Cardiac septum (tissue), 1 donor: ENCODE measurements around the gene SSB. TPM values are rescaled to one million over a fixed set of nuclear protein-coding genes. Genes with fewer than 3 reads are reported as not detected.
"Not testable (repeated sequence)": the region's sequence is repeated elsewhere in the genome, so short reads cannot be mapped to it uniquely, and the experiment has no call there.

Experiments used
- DNase-seq: peaks from one replicate; pipeline ENCODE4 v3.0.0-alpha.2; 2020; ENCODE audit warnings: low spot score
- intact Hi-C: fragments of 100-400 bp; cut with DNase I; formaldehyde crosslinking; loops from one replicate; pipeline ENCODE4 v1.14.0; 2022
- long read RNA-seq: library from polyadenylated mRNA; unstranded; transcript quantifications from one replicate; pipeline ENCODE4 v2.0.0, GENCODE V29; 2021
- total RNA-seq: library from RNA; stranded (reverse); fragmentation: NEBNext Ultra II Directional; extraction: Animal tissue kit (Norgen Biotek cat#: 25700); gene quantifications from one replicate; pipeline ENCODE4 v1.2.1, GENCODE V29; 2021
- donor health status: DM: no; HTN: no; CAD: no.

SSB gene
- 61.8 TPM for total RNA-seq
- long read RNA-seq, transcript SSB-201 (12 exons, 1,709 nt), result major isoform, 65 of 99 reads
- long read RNA-seq, partial matches to known transcripts, result 33 of 99 reads
- long read RNA-seq, other reads (novel, unspliced or antisense), result 1 of 99 reads

DNA sequence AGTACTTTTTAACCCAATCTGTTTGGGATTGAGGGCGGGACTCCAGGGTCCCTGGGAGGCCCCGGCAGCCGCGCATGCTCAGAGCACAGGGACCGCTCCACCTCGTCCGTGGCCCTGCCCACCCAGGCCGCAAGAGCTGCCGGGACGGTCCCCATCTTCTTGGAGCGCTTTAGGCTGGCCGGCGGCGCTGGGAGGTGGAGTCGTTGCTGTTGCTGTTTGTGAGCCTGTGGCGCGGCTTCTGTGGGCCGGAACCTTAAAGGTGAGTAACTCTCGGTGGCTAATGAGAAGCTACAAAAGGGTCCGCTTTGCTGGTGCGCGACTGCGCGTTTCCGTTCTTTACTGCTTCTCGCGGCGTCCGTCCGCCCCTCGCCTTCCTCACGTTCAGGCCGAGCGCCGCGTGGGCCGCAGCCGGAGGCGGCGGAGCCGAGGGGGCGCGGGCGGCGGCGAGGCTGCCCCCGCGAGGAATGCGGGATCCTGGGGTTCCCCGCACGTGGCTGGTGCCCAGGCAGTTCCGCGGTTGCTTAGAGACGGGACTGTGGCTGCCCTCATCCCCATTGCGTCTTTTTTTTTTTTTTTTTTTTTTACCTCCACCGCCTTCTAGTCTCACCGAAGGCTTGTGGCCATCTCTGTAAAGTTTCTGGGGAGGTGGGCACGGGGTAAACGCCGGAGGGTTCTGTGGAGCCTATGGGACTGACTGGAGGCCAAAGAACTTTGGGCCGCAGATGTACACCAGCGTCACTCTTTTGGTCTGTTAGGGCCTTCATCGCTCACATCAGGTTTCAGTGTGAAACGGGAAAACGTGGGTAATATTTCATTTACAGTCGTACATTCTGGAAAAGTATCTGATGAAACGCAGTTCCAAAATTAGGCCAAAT, at the start of gene SSB:
SSB (plus strand) TSS at position 154 of the 875 bp plus-strand sequence. CDS start 2,090 bp downstream, outside the sequence.
- peak; percentile 96 for DNase-seq
- intact Hi-C loops, result loop anchor here (1.0 to 2.0 kb wide), 2 partner anchors 26 to 226 kb away; partner anchors contain the start of genes FASTKD1 and METTL5

DNA sequence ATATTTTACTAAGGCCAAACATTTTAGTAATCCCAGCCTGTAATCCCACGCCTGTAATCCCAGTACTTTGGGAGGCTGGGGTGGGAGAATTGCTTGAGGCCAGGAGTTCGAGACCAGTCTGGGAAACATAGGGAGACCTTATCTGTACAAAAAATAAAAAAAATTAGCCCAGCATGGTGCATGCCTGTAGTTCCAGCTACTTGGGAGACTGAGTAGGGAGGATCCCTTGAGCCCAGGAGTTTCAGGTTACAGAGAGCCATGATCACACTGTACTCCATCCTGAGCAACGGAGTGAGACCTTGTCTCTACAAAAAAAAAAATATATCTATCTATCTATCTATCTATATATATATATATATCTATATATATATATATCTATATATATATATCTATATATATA, 45.9 kb upstream of the SSB start:
- DNase-seq, result no peak
- intact Hi-C loops, result no loop called here

GRCh38 chr2:169755083-169755870, 43.4 kb upstream of the SSB start:
- DNase-seq, result no peak
- intact Hi-C loops, result no loop called here

DNA sequence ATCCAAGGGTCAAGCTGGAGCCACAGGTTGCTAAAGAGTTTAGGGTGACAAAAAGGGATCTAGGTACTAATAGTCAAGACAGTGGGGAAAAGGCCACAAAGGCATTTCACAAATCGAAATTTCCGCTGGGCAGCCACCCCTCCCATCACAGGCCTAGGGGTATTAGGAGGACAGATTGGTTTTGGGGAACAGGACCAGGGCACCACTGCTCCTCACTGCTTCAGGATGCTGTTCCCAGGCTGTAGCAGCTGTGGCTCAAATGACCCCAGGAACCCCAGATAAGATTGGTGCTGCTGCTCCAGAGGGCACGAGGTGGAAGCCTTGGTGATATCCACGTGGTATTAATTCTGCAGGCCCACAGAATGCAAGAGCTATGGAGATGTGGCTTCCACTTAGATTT, 42.3 kb upstream of the SSB start:
- DNase-seq, result no peak
- intact Hi-C loops, result no loop called here

DNA sequence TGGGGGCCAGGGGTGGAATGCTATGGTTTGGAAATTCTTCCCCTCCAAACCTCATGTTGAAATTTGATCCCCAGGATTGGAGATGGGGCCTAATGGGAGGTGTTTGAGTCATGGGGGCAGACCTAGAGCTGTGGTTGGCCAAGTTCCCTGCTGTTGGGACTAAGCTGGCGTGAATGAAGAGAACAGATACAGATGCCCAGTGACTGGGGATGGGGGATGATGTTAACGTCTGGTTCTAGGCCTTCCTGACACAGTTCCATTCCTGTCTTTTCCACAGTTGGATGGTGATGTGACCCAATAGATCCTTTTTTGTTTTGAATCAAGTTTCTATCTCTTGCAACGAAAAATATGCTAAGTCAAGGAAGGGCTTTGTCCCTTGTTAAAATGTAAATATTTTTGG, 41.3 kb upstream of the SSB start:
- intact Hi-C loops, result no loop called here
- DNase-seq, result no peak

GRCh38 chr2:169757778-169758177, 40.9 kb upstream of the SSB start:
- intact Hi-C loops, result no loop called here
- DNase-seq, result no peak

GRCh38 chr2:169759987-169760386, 38.7 kb upstream of the SSB start:
- intact Hi-C loops, result no loop called here
- DNase-seq, result no peak

DNA sequence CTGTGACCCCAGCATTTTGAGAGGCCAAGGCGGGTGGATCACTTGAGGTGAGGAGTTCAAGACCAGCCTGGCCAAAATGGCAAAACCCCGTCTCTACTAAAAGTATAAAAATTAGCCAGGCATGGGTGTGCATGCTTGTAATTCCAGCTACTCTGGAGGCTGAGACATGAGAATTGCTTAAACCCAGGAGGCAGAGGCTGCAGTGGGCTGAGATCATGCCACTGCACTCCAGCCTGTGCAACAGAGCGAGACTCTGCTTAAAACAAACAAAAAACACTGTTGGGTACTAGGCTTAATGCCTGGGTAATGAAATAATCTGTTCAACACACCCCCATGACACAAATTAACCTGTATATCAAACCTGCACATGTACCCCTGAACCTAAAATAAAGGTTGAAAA, 37.9 kb upstream of the SSB start:
- intact Hi-C loops, DNase-seq: not testable (repeated sequence)

DNA sequence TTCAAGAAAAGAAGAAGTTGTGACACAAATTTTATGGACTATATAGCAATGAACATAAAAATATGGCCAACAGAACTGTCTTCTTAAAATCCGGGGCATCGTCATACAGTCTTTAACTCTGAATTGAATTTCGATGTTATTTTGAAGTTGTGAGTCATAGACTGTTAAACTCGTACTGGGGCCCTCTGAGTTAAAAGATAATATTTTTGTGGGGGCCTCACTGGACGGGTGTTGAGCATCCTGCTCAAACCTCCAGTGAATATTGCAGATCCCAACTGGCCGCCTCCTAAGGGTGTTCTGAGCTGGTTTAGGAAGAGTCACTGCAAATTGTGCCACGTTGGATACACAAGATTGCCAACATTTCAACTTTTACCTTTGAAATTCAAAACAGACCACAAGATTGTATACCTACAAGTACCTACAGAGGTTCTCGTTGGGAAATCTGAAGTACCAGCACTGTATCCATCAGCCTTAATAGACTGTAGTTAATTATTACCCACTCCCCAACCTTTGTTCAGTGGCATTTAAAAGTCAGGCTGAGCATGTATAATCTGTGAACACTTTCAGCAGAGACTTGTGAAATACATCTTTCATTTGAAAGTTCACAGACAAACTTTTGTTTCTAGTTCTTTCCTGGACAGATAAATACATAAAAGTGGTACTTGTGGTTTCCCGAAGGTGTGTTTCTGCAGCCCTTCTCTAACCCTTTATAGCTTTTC, 37.3 kb upstream of the SSB start:
- intact Hi-C loops, result no loop called here
- DNase-seq, result no peak

DNA sequence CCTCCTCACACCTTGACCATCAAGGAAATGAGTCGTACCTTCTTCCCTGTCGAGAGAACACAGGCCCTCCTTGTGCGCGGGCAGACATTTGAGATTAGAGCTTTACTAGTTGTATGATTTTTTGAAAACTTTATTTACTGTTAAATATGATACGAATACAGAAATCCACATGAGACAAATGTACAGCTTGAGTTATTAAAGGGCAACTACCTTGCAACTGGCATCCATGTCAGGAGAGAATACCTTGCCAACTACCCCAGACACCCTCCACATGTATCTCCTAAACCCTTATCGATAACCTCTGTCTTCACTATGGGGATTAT, 36.7 kb upstream of the SSB start:
- DNase-seq, result no peak
- intact Hi-C loops, result no loop called here

- intact Hi-C loops, result no loop called here
- DNase-seq, result no peak
Observed at GRCh38 chr2:169765523-169765922, 33.1 kb upstream of the SSB start.

GRCh38 chr2:169767243-169767888, 31.3 kb upstream of the SSB start:
- no peak for DNase-seq
- intact Hi-C loops, result no loop called here

DNA sequence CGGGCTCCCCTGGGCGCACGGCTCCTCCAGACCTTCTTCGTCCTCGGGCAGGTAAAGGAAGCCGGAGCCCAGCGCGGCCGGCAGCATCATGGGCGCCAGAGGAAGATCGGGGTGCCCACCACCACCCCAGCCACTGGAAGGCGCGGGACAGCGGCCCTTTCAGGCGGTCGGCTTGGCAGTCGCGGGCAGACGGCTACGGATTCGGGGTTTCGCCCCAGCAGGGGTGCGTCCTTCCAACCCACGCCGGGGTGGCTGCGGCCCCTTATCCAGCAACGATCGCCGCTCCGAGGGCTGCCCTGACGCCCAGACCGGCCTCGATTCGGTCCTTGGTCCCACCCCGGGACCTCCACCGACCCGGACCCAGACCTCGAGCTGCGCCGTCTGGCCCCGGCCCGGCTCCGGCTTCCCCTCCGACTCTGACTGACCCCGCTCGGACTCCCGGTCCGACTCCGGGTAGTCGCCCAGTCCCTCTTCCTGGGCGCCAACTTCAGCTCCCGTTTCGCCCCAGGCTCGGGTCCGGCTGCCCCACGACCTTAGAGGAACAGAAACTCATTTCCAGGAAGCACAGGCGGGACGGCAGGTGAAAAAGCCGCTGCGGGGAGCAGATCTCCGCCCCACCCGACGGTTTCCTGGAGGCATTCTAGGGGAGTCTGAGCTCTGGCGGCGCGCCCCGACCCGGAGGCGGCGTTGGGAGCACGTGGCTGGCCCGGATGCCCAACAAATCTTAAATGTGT, 30.2 kb upstream of the SSB start:
- no peak for DNase-seq
- intact Hi-C loops, result no loop called here

DNA sequence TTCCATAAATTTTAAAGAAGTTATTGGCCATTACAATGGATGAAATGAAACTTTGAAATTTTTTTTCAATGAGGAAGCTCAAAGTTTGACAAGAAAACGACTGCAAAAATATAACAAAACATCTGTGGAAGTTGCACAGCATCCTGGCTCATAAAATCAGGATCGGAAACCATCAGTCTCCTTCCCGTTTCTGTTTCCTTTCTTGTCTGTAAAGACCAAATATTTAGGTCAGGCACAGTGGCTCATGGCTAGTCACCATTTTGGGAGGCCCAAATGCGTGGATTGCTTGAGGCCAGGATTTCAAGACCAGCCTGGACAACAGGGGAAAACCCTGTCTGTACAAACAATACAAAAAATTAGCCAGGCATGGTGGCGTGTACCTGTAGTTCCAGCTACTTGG, 27.6 kb upstream of the SSB start:
- intact Hi-C loops, result no loop called here

DNA sequence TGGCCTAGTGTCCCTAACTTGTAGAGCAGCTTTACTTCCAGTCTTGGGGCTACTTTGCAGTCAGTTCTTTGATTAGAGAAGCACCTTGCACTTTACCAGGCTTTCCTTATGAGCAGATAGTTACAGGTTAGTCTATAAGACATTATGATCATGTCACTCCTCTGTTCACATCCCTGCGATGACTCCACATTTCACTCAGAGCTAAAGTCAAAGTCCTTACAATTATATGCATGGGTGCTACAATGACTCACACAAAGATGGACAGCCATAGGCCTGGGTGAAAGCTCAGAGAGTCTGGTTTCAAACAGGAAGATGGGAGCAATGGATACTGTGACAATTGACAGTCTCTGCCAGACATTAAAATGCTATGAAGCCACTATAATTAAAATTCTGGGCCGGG, 27.1 kb upstream of the SSB start:
- intact Hi-C loops, result no loop called here
- DNase-seq, result no peak

More for the DNA sequence above, 27.6 kb upstream of the SSB start:
- DNase-seq, result no peak

GRCh38 chr2:169772651-169773050, 26.0 kb upstream of the SSB start:
- DNase-seq, result no peak
- intact Hi-C loops, result no loop called here

- no peak for DNase-seq
- intact Hi-C loops, result no loop called here
Observed at GRCh38 chr2:169775354-169775753, 23.3 kb upstream of the SSB start.

- intact Hi-C loops, result no loop called here
- no peak for DNase-seq
Observed at GRCh38 chr2:169775765-169776164, 22.9 kb upstream of the SSB start.

- DNase-seq, result no peak
- intact Hi-C loops, result no loop called here
Observed at GRCh38 chr2:169776252-169776761, 22.4 kb upstream of the SSB start.
